GM12865 (cell line): ENCODE measurements around the gene UNC13C.

ENCODE experiments used
- DNase-seq: peaks from one replicate; pipeline ENCODE4 v3.0.0; 2010; ENCODE audit warnings: low read depth
- H3K4me3 ChIP-seq: 2 replicates; pipeline ENCODE4 v1.5.1; 2011; ENCODE audit warnings: mild to moderate bottlenecking, low read depth, low read length, control low read depth
- TF ChIP-seq, protein P1 (sequence below): IDR thresholded peaks from 2 replicates; pipeline ENCODE4 v1.5.1; 2011; ENCODE audit warnings: low read length, control low read depth, low read depth, inconsistent platforms; ENCODE audit not compliant: insufficient read depth; ENCODE audit errors: missing control alignments

UNC13C gene

DNA sequence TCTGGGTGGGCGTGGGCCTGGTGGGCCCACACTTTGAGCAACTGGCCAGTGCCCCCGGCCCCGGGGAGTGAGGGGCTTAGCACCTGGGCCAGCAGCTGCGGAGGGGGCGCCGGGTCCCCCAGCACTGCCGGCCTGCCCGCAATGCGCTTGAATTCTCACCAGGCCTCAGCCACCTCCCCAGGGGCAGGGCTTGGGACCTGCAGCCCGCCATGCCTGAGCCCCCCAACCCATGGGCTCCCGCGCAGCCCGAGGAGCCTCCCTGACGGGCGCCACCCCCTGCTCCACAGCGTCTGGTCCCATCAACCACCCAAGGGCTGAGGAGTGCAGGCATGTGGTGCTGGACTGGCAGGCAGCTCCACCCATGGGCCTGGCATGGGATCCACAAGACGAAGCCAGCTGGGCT, 484.3 kb downstream of the UNC13C start:
- DNase-seq = no peak
- TF ChIP-seq, protein P1, sequence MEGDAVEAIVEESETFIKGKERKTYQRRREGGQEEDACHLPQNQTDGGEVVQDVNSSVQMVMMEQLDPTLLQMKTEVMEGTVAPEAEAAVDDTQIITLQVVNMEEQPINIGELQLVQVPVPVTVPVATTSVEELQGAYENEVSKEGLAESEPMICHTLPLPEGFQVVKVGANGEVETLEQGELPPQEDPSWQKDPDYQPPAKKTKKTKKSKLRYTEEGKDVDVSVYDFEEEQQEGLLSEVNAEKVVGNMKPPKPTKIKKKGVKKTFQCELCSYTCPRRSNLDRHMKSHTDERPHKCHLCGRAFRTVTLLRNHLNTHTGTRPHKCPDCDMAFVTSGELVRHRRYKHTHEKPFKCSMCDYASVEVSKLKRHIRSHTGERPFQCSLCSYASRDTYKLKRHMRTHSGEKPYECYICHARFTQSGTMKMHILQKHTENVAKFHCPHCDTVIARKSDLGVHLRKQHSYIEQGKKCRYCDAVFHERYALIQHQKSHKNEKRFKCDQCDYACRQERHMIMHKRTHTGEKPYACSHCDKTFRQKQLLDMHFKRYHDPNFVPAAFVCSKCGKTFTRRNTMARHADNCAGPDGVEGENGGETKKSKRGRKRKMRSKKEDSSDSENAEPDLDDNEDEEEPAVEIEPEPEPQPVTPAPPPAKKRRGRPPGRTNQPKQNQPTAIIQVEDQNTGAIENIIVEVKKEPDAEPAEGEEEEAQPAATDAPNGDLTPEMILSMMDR = no peak
- H3K4me3 ChIP-seq = no peak overlapping the region

DNA sequence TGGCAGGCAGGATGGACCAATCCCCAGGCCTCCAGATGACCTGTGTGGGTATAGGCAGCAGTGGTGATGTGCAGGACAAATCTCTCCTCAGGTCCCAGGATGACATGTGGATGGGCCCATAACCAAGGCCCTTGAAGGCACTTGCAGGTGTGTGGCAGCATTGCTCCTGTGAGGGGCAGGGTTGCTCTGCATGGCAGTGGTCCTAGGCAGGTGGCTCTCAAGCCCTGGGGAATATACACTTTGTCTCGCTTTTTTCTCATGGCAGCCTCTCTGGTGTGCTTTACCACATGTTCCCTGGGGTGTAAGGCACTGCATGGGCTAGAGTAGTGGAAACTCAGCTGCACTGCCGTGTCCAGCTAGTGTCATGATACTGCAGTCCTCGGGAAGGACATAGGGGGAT, 503.6 kb downstream of the UNC13C start:
- H3K4me3 ChIP-seq = no peak overlapping the region
- TF ChIP-seq, protein P1 = peak; percentile 36

DNA sequence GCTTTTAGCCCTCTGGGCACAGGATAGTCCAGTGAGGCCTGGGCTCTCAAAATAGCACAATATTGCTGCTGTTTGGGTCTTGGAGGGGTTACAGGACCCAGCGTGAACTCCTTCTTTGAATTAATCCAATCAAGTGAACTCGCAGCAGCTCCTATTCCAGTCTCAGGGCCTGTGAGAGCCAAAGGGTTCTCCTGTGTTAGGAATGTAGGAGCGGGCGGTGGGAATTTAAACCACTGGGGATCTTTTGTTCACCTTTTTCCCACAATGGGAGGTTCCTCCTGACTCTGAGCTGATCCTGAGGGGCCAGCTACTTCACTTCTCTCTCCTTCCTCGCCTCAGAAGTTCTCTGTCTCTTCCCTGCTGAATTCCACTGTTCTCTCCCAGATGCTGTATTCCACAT, 504.0 kb downstream of the UNC13C start:
- H3K4me3 ChIP-seq = no peak overlapping the region
- DNase-seq = no peak
- TF ChIP-seq, protein P1 = no peak

More for the DNA sequence above, 503.6 kb downstream of the UNC13C start:
- DNase-seq = peak; percentile 59

DNA sequence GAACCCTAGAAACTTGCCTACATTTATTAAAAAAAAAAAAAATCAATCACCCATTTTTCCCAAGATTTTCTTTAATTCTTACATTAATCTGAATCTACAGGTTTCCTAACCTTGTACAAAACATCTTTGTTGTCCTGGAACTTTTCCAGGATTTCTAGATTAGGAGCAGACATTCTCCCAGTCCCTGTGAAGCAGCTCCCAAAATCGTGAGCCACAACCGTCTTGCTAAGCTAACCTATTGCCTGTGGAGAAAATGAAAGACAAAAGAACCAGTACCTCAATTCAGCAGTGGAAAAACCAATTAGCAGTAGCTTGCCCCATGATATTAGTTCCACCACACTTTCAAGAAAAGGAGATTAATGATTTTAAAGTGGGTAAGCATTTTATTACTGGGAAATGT, 522.1 kb downstream of the UNC13C start:
- TF ChIP-seq, protein P1 = no peak
- no peak for DNase-seq
- no peak overlapping the region for H3K4me3 ChIP-seq

DNA sequence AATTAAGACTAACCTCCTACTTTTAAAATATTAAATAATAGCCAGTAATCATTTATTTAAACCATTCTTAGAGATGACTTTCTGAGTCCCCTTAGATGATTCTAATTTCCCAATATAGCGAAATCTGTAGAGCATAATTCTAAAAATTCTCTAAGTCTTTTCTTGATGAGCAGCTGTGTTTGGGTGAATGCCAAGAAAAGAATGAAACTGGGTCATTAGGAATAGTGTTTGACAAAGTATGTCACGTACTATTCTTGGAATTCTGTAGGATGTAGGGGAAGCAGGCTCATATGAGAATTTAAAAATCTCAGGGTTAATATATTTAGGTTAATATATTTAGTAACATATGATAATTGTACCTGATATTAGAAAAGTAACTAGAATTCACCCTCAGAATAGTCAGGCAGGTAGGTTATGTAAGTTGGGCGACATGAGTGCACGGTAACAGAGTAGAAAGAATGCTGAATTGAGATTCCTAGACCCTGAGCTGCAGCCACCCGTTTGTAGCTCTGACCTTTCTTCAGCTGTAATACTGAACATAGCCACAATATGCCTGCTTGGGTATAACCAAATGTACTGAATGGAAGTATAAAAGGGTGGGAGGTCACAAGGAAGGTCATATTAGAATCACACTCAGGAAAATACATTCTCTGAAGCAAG, 524.3 kb downstream of the UNC13C start:
- H3K4me3 ChIP-seq = no peak overlapping the region
- TF ChIP-seq, protein P1 = no peak
- no peak for DNase-seq

DNA sequence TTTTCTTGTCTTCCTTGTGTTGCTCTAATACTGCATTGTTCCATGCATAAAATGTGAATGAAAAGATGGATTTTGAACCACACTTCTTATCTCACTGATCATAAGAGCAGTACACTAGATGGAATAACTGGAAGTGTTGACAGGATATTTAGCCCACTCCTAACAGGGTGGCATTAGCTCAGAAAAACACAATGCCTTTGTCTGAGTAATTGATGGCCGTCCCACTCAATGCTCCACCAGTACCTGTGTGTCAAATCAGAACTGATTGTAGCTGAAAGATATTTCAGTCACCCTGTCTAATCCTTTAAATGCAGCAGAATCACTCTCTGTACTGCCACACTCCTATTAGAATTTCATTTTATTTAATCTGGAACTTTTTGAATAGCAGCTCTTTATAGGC, 526.5 kb downstream of the UNC13C start:
- TF ChIP-seq, protein P1 = no peak
- DNase-seq = no peak
- H3K4me3 ChIP-seq = no peak overlapping the region

DNA sequence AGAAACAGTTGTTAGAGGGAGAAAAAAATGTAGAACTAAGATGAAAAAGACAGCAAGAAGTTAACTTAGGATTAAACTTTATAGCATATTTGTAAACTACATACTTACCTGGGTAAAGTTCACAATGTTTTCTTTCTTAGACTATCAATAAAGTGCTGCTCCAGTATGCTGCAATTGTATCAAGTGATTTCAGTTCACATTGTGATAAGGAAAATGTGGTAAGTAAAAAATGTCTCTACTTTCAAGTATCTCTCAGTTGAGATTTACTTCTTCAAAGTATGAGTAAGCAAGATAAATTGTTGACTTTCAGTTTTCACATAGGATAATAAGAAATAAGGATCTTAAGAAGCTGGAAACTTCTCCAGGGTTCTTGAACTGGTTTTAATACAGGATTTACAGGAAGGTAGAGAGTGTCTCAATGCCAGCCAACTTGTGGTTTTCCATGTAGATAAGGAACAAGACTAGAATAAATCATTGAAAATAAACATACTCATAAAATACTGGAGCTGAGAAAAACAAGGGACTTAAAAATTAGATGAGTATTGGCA, 528.8 kb downstream of the UNC13C start:
- TF ChIP-seq, protein P1 = no peak
- no peak for DNase-seq

More for the DNA sequence above, 528.8 kb downstream of the UNC13C start:
- H3K4me3 ChIP-seq = no peak overlapping the region
